GDM1 (cell line): ENCODE results near the gene LDB1.

Source experiments
- DNase-seq: peaks from one replicate; lab custom pipeline; 2025; lab: John Stamatoyannopoulos, UW

Gene LDB1

GRCh38 chr10:102120142-102120990, at the start of gene LDB1:
TSS of gene LDB1 (minus strand) at chr10:102120368. CDS start at chr10:102120110, 258 bp downstream.
- peak; percentile 78 for DNase-seq

- no peak for DNase-seq
Observed at GRCh38 chr10:102167861-102168260, 47.7 kb upstream of the LDB1 start.

GRCh38 chr10:102163342-102163989, 43.3 kb upstream of the LDB1 start:
- DNase-seq = no peak

GRCh38 chr10:102159831-102160230, 39.7 kb upstream of the LDB1 start:
- no peak for DNase-seq

- no peak for DNase-seq
Observed at GRCh38 chr10:102159051-102159597, 39.0 kb upstream of the LDB1 start.

- DNase-seq = no peak
Observed at GRCh38 chr10:102157224-102157623, 37.1 kb upstream of the LDB1 start.

GRCh38 chr10:102154466-102155116, 34.4 kb upstream of the LDB1 start:
- DNase-seq = no peak

GRCh38 chr10:102153093-102153620, 33.0 kb upstream of the LDB1 start:
- no peak for DNase-seq

- no peak for DNase-seq
Observed at GRCh38 chr10:102152545-102152890, 32.4 kb upstream of the LDB1 start.

GRCh38 chr10:102151774-102152544, 31.8 kb upstream of the LDB1 start, which contains the start of gene NOLC1:
TSS of gene NOLC1 (plus strand) at chr10:102152389. CDS start at chr10:102152411, 22 bp downstream.
- peak; percentile 98 for DNase-seq

GRCh38 chr10:102150970-102151773, 31.0 kb upstream of the LDB1 start:
- DNase-seq = no peak

- DNase-seq = no peak
Observed at GRCh38 chr10:102148275-102148674, 28.1 kb upstream of the LDB1 start.

- no peak for DNase-seq
Observed at GRCh38 chr10:102147561-102147960, 27.4 kb upstream of the LDB1 start.

- no peak for DNase-seq
Observed at GRCh38 chr10:102146971-102147428, 26.8 kb upstream of the LDB1 start.

- DNase-seq = no peak
Observed at GRCh38 chr10:102141583-102142107, 21.5 kb upstream of the LDB1 start.

- DNase-seq = no peak
Observed at GRCh38 chr10:102140913-102141540, 20.9 kb upstream of the LDB1 start.

- no peak for DNase-seq
Observed at GRCh38 chr10:102140218-102140617, 20.1 kb upstream of the LDB1 start.

- DNase-seq = no peak
Observed at GRCh38 chr10:102139281-102140110, 19.3 kb upstream of the LDB1 start.
